ENCODE results near the gene F8.

DNA sequence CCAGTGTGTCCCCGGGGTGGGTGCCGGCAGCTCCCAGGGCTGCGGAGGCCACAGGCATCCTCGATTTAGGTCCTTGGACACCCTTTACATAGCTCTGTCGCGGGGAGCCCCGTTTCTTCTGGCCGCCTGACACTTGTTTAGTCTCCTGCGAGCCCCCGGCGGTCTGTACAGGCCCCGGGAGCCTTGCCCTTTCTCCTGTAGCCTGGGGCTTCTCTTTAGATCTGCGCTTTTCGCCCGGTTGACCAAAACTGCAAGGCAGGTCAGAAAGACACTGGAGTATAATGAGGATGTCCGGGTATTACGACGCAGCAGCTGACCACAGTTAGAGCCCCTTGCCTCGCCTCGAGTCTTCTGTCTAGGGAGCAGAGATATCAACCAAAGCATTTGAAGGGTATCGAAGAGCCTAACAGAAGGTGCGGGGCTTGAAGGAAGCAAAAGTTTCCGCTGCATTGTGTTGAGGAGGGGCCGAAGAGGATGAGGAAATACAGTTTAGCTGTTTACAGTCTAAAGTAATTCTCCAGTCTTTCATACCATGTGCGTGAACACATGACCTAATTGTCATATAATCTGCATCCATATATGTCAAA, 49.3 kb upstream of the F8 start:
- TF ChIP-seq, protein P1, sequence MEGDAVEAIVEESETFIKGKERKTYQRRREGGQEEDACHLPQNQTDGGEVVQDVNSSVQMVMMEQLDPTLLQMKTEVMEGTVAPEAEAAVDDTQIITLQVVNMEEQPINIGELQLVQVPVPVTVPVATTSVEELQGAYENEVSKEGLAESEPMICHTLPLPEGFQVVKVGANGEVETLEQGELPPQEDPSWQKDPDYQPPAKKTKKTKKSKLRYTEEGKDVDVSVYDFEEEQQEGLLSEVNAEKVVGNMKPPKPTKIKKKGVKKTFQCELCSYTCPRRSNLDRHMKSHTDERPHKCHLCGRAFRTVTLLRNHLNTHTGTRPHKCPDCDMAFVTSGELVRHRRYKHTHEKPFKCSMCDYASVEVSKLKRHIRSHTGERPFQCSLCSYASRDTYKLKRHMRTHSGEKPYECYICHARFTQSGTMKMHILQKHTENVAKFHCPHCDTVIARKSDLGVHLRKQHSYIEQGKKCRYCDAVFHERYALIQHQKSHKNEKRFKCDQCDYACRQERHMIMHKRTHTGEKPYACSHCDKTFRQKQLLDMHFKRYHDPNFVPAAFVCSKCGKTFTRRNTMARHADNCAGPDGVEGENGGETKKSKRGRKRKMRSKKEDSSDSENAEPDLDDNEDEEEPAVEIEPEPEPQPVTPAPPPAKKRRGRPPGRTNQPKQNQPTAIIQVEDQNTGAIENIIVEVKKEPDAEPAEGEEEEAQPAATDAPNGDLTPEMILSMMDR (IDR thresholded peaks at IDR 0.05; ENCODE audit: poor library complexity, severe bottlenecking): no peak
- TF ChIP-seq EP300 (conservative IDR thresholded peaks at IDR 0.05; ENCODE audit: poor library complexity, severe bottlenecking) (no peak), EZH2 (IDR thresholded peaks at IDR 0.05; ENCODE audit: borderline replicate concordance, insufficient read depth, low read length, poor library complexity, severe bottlenecking) (no peak), POLR2AphosphoS5 (IDR thresholded peaks at IDR 0.05) (no peak), SMC3 (conservative IDR thresholded peaks at IDR 0.05; ENCODE audit: poor library complexity) (no peak), RAD21 (conservative IDR thresholded peaks at IDR 0.05) (no peak)
- TF ChIP-seq, protein P2, sequence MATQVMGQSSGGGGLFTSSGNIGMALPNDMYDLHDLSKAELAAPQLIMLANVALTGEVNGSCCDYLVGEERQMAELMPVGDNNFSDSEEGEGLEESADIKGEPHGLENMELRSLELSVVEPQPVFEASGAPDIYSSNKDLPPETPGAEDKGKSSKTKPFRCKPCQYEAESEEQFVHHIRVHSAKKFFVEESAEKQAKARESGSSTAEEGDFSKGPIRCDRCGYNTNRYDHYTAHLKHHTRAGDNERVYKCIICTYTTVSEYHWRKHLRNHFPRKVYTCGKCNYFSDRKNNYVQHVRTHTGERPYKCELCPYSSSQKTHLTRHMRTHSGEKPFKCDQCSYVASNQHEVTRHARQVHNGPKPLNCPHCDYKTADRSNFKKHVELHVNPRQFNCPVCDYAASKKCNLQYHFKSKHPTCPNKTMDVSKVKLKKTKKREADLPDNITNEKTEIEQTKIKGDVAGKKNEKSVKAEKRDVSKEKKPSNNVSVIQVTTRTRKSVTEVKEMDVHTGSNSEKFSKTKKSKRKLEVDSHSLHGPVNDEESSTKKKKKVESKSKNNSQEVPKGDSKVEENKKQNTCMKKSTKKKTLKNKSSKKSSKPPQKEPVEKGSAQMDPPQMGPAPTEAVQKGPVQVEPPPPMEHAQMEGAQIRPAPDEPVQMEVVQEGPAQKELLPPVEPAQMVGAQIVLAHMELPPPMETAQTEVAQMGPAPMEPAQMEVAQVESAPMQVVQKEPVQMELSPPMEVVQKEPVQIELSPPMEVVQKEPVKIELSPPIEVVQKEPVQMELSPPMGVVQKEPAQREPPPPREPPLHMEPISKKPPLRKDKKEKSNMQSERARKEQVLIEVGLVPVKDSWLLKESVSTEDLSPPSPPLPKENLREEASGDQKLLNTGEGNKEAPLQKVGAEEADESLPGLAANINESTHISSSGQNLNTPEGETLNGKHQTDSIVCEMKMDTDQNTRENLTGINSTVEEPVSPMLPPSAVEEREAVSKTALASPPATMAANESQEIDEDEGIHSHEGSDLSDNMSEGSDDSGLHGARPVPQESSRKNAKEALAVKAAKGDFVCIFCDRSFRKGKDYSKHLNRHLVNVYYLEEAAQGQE (IDR thresholded peaks at IDR 0.05; ENCODE audit: borderline replicate concordance): no peak
